Activated B cell treated with CpG ODN at 0.5 μM for 24 hours (primary cell): Measurements from ENCODE around the gene RFC2. TPM values are rescaled to one million over a fixed set of nuclear protein-coding genes. Genes with fewer than 3 reads are reported as not detected.

Experiments
- ATAC-seq: fragments of 200-7000 bp; cut with Tn5 transposase; one replicate; pipeline ENCODE4 v1.10.0; 2021; ENCODE audit warnings: low read depth, mild to moderate bottlenecking, moderate library complexity
- CTCF ChIA-PET: fragments of 350-600 bp; sonication (Branson Sonifier 250); formaldehyde crosslinking; loops from one replicate; lab custom pipeline; 2021; ENCODE audit warnings: antibody characterized with exemption; lab: Charles Lee
- POLR2A ChIA-PET: fragments of 350-600 bp; sonication (Branson Sonifier 250); formaldehyde crosslinking; loops from one replicate; lab custom pipeline; 2021; ENCODE audit warnings: antibody characterized with exemption; lab: Charles Lee
- DNase-seq: peaks from one replicate; pipeline ENCODE4 v3.0.0; 2022
- H3K27ac Mint-ChIP-seq: one replicate; pipeline ENCODE4 v1.8.0; 2020; ENCODE audit warnings: mixed read lengths
- H3K27me3 Mint-ChIP-seq: one replicate; pipeline ENCODE4 v1.8.0; 2021; ENCODE audit warnings: mixed read lengths
- H3K36me3 Mint-ChIP-seq: one replicate; pipeline ENCODE4 v1.8.0; 2021; ENCODE audit warnings: low read depth, mixed read lengths
- H3K4me1 Mint-ChIP-seq: one replicate; pipeline ENCODE4 v1.8.0; 2021; ENCODE audit warnings: mixed read lengths
- H3K4me3 Mint-ChIP-seq: one replicate; pipeline ENCODE4 v1.8.0; 2020; ENCODE audit warnings: mild to moderate bottlenecking, mixed read lengths
- H3K9me3 Mint-ChIP-seq: one replicate; pipeline ENCODE4 v1.8.0; 2020; ENCODE audit warnings: mixed read lengths
- intact Hi-C: fragments of 100-400 bp; cut with micrococcal nuclease; formaldehyde crosslinking; loops from one replicate; pipeline ENCODE4 v1.15.1; 2024
- total RNA-seq: library from RNA; stranded (reverse); gene quantifications from 2 replicates; pipeline ENCODE4 v1.2.3, GENCODE V29; 2022
- TF ChIP-seq, protein P1 (sequence below): fragments of 200-600 bp; IDR thresholded peaks from one replicate; pipeline ENCODE4 v1.8.0; 2022; ENCODE audit warnings: antibody characterized with exemption, mild to moderate bottlenecking

RFC2 gene
- total RNA-seq, 1 donor from 2014 or later = 44.0 TPM

DNA sequence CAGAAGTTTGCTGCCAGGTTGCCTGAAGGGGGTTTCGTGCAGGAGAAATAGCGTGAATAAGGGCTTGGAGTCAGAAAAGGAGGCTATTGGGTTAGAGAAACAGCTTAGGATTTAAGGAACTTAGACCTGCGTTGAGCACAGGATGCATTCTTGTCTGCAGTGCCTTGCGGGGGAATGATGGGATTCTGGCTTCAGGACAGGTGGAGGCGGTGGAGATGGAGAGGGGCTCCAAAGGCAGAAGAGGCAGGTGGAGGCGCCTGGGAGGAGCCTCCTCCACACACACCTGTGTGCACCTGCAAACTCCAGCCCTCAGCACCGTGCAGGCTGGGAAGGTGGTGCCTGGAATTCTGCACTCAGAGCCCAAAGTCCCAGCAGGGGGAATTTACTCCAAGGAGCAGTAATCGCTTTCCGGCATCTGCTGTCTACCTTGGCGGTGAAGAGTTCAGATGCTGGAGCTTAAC is 36.8 kb upstream of the RFC2 start:
- H3K36me3 Mint-ChIP-seq = peaks cover 3% of the 10 kb centered on the region
- intact Hi-C loops = loop anchor here (1.0 to 5.0 kb wide), 3 partner anchors 46 to 224 kb away; no protein-coding TSS in a partner anchor

DNA sequence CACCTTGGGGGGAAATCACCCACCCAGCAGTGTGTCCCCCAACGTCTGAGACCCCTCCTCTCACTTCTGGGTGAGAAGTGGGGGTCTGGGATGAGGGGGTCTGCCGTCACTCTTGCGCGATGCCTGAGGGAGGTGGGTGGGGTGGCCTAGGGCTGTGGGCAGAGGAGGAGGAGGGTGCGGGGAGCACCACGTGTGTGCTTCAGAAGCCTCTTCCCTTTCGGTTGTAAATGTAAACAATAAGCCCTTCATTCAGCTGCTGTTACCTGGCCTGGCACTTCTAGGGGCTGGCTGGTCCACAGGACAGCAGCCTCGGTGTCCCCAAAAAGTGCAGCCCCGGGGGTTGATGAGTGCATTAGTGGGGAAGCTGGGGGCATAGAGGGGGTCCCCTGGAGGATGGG is 36.4 kb upstream of the RFC2 start:
- intact Hi-C loops = loop anchor here (1.0 to 5.0 kb wide), 3 partner anchors 47 to 223 kb away; no protein-coding TSS in a partner anchor
- H3K27ac Mint-ChIP-seq = peak overlapping the region; percentile 24
- ChIA-PET CTCF (interaction anchor here (0.6 to 2.0 kb wide), 5 partner anchors 36 to 128 kb away, joined by 3 to 6 read pairs (median 3); partner anchors contain the start of gene RFC2), POLR2A (interaction anchor here (0.6 to 10.8 kb wide), 11 partner anchors 11 to 116 kb away, joined by 3 to 344 read pairs (median 4); partner anchors contain the start of genes EIF4H, LAT2 and RFC2)
- H3K36me3 Mint-ChIP-seq = peaks cover 1% of the 10 kb centered on the region
- no peaks in the 10 kb centered on the region for H3K27me3 Mint-ChIP-seq
- DNase-seq (no peak), ATAC-seq (no peak)
- H3K4me1 Mint-ChIP-seq = peaks cover 50% of the 10 kb centered on the region
- TF ChIP-seq, protein P1, sequence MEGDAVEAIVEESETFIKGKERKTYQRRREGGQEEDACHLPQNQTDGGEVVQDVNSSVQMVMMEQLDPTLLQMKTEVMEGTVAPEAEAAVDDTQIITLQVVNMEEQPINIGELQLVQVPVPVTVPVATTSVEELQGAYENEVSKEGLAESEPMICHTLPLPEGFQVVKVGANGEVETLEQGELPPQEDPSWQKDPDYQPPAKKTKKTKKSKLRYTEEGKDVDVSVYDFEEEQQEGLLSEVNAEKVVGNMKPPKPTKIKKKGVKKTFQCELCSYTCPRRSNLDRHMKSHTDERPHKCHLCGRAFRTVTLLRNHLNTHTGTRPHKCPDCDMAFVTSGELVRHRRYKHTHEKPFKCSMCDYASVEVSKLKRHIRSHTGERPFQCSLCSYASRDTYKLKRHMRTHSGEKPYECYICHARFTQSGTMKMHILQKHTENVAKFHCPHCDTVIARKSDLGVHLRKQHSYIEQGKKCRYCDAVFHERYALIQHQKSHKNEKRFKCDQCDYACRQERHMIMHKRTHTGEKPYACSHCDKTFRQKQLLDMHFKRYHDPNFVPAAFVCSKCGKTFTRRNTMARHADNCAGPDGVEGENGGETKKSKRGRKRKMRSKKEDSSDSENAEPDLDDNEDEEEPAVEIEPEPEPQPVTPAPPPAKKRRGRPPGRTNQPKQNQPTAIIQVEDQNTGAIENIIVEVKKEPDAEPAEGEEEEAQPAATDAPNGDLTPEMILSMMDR = no peak
- H3K4me3 Mint-ChIP-seq = peak overlapping the region; percentile 82
- H3K9me3 Mint-ChIP-seq = no peaks in the 10 kb centered on the region

More for the DNA sequence above, 36.8 kb upstream of the RFC2 start:
- no peaks in the 10 kb centered on the region for H3K9me3 Mint-ChIP-seq
- H3K4me3 Mint-ChIP-seq = peak overlapping the region; percentile 82
- no peaks in the 10 kb centered on the region for H3K27me3 Mint-ChIP-seq
- DNase-seq = no peak
- ATAC-seq = no peak
- H3K27ac Mint-ChIP-seq = no peak overlapping the region
- ChIA-PET POLR2A (interaction anchor here (0.6 to 10.8 kb wide), 6 partner anchors 20 to 326 kb away, joined by 4 to 344 read pairs (median 7); partner anchors contain the start of gene LAT2), CTCF (interaction anchor here (0.6 to 2.8 kb wide), 6 partner anchors 36 to 127 kb away, joined by 3 to 6 read pairs (median 3); partner anchors contain the start of gene RFC2)
- H3K4me1 Mint-ChIP-seq = peaks cover 48% of the 10 kb centered on the region
- TF ChIP-seq, protein P1 = no peak

DNA sequence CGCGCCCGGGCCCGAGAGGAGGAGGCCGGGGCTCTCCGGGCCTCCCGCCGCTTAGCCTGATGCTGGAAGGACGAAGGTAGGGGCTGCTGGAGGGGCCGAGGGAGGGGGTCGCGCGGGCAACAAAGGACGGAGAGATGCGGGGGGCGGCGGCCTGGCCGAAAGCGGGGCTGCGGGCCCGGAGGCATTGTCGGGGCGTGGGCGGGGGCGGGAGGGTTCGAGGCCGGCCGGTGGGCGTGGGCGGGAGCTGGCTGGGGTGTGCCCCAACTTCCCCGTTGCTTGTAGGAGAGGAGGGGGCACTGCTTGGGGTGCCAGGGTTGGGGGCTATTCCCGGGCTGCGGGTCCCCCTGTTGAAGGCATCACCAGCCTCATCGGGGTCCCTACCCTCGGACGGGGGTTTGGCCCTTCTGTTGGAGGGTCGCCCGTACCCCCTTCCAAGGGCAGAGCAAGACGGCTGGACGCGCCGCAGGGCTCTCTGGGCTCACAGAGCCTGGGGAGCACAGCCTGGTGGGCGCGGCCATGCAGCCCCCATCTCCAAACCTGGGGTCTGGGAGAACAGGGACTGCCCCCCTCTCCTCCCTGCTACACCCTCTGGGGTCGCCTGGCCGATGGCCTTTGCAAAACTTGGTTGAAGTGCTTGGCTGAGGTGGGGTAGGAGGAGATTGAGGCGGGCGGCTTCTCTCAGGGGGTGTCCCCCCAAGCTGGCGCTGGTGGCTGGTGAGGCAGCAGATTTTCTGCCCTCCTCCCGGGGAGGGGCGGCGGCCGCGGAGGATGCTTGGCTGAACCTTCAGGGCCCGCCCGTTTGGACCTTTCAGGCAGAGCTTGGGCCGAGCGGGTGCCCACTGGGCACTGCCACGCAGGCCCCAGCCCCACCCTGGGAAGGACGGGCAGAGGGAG is 35.7 kb upstream of the RFC2 start:
- peaks cover 1% of the 10 kb centered on the region for H3K36me3 Mint-ChIP-seq
- DNase-seq (peak; percentile 59), ATAC-seq (peak; percentile 49)
- intact Hi-C loops = loop anchor here (1.0 to 5.0 kb wide), 8 partner anchors 20 to 367 kb away; partner anchors contain the start of genes GTF2I, LAT2, LIMK1 and RFC2
- ChIA-PET CTCF (interaction anchor here (1.3 kb wide), 1 partner anchor 35 kb away, joined by 3 read pairs; the partner anchor contains the start of gene RFC2), POLR2A (interaction anchor here (0.6 to 10.8 kb wide), 10 partner anchors 12 to 1632 kb away, joined by 3 to 344 read pairs (median 4); partner anchors contain the start of genes EIF4H, LAT2 and RFC2)
- TF ChIP-seq, protein P1 = no peak
- peak overlapping the region; percentile 82 for H3K4me3 Mint-ChIP-seq
- H3K9me3 Mint-ChIP-seq = no peaks in the 10 kb centered on the region
- H3K27ac Mint-ChIP-seq = no peak overlapping the region
- H3K27me3 Mint-ChIP-seq = no peaks in the 10 kb centered on the region
- H3K4me1 Mint-ChIP-seq = peaks cover 56% of the 10 kb centered on the region

DNA sequence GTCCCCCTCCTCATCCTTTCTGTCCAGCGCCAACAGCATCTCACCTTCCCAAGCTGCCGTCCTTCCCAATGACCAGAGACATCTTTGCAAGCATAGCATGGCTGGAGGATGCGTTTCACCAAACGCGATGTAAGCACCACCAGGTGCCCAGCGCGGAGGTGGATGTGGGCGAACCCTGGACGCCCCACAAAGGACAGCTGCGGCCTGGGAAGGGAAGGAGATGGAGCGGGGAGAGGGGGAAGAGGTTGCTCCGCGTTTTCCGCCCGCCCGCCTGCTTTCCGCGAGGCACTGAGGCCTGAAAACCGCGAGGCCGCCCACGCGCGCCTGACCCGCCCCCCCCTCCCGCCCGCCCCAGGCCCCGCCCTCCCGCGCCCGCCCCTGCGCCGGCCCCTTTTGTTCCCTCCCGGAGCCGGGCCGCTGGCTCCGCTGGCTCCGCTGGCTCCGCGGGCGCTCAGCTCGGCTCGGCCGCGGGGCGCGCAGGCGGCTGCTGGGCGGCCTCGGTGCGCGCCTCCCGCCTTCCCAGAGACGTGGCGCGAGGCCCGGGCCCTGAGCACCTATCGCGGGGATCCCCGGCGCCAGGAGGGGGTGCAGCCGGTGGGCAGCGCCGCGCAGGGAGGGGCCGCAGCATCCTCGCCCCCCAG is 34.9 kb upstream of the RFC2 start, which contains the start of gene CLIP2:
Gene CLIP2 (plus strand): TSS at position 390 of the 641 bp plus-strand sequence. CDS start 28,140 bp downstream, outside the sequence.
- Mint-ChIP-seq H3K27ac (peak within 1 kb of the TSS; percentile 91), H3K9me3 (no peaks in the 10 kb centered on the region), H3K4me3 (peak within 1 kb of the TSS; percentile 91), H3K4me1 (peaks cover 62% of the 10 kb centered on the region), H3K27me3 (no peaks in the 10 kb centered on the region), H3K36me3 (peaks cover 1% of the 10 kb centered on the region)
- TF ChIP-seq, protein P1 = no peak
- intact Hi-C loops = loop anchor here (1.0 to 5.0 kb wide), 5 partner anchors 19 to 368 kb away; partner anchors contain the start of genes GTF2I, LAT2, LIMK1 and RFC2
- ATAC-seq (peak; percentile 62), DNase-seq (peak; percentile 69)
- ChIA-PET CTCF (interaction anchor here (0.9 to 1.7 kb wide), 5 partner anchors 11 to 82 kb away, joined by 3 to 8 read pairs (median 4); no protein-coding TSS in a partner anchor), POLR2A (interaction anchor here (0.6 to 10.8 kb wide), 6 partner anchors 18 to 1633 kb away, joined by 3 to 344 read pairs (median 9); partner anchors contain the start of genes LAT2 and RFC2)
